Measurements from ENCODE around the gene GP9.

DNA sequence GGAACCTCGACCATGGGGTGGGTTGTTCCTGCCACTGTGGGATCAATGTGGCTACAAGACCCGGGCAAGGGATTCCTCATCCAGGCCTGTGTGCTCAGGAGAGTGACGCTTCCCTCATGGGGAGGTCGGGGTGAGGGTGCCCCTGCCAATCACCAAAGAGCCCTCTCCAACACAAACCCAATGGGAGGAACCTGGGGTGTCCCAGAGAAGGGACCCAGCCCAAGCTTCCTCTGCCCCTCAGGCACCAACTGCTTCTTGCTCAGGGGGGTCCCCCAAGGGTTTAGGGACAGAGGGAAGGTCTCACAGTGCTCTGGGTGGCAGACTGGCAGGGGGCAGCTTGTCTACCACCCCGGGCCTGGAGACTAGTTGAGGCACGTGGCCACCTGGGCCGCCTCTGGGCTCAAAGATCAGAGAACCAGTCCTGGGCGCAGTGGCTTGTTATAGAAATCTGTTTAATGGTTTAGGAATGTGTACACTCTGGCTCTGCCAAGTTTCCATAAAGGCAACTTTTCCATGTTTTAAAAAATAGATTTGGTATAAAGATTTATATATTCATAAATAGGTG, 26.6 kb downstream of the GP9 start:
- no peak for TF ChIP-seq POLR2AphosphoS5 (IDR thresholded peaks at IDR 0.05; ENCODE audit: borderline replicate concordance, low read depth, low read length)
- no peak for TF ChIP-seq FOXP2 (optimal IDR thresholded peaks at IDR 0.05; ENCODE audit: control extremely low read depth, extremely low read length, insufficient read depth)
